Uterus (tissue), 4 donors: Measurements from ENCODE around the gene PARD6B. TPM values are rescaled to one million over a fixed set of nuclear protein-coding genes. Genes with fewer than 3 reads are reported as not detected.

Experiments used
- DNase-seq, 2 donors: peaks; one replicate each; pipeline ENCODE4 v3.0.0-alpha.2; 2019 to 2020
- H3K27ac ChIP-seq, 2 donors: fragments of 200-600 bp; sonication (generic); 1 replicate in 1 of 2; 2 replicates in 1 of 2; pipeline ENCODE4 v1.5.1; 2016 to 2018
- H3K27me3 ChIP-seq, 2 donors: fragments of 200-600 bp; sonication (generic); one replicate each; pipeline ENCODE4 v1.5.1; 2018 to 2019; ENCODE audit warnings: control low read depth in 1 of 2
- H3K36me3 ChIP-seq, 2 donors: fragments of 200-600 bp; sonication (generic); one replicate each; pipeline ENCODE4 v1.5.1; 2019; ENCODE audit warnings: control low read depth in 1 of 2
- H3K4me1 ChIP-seq, 2 donors: fragments of 200-600 bp; sonication (generic); one replicate each; pipeline ENCODE4 v1.5.1; 2018 to 2019; ENCODE audit warnings: control low read depth in 1 of 2
- H3K4me3 ChIP-seq, 2 donors: fragments of 200-600 bp; sonication (generic); 1 replicate in 1 of 2; 2 replicates in 1 of 2; pipeline ENCODE4 v1.5.1; 2018 to 2019; ENCODE audit warnings: mild to moderate bottlenecking in 1 of 2
- H3K9me3 ChIP-seq, 2 donors: fragments of 200-600 bp; sonication (generic); one replicate each; pipeline ENCODE4 v1.5.1; 2019; ENCODE audit warnings: control low read depth in 1 of 2
- CTCF ChIP-seq, 4 experiments: fragments of 200-600 bp in 2 of 4; fragments of 450-650 bp in 2 of 4; sonication (generic) in 2 of 4; IDR thresholded peaks; one replicate each; pipeline ENCODE4 v1.5.1; 2016 to 2019; ENCODE audit warnings: antibody characterized with exemption in 4 of 4, mild to moderate bottlenecking in 2 of 4, moderate library complexity in 1 of 4
- POLR2A ChIP-seq, 2 donors: fragments of 450-650 bp; IDR thresholded peaks; one replicate each; pipeline ENCODE4 v1.6.1; 2016; ENCODE audit warnings: antibody characterized with exemption in 2 of 2, mild to moderate bottlenecking in 1 of 2, moderate library complexity in 1 of 2
- intact Hi-C: fragments of 100-400 bp; cut with DNase I; formaldehyde crosslinking; loops from one replicate; pipeline ENCODE4 v1.15.1; 2023; ENCODE audit warnings: low total_unique reads
- total RNA-seq, 4 donors: library from RNA; depleted of rRNA in 3 of 4; stranded (reverse); fragments of >200 nt in 3 of 4; gene quantifications; one replicate each; pipeline versions ENCODE4 v1.1.0 to v1.2.4, GENCODE V29; 2014 to 2023
- donor health status: DM: yes; HTN: yes; CAD: no.

PARD6B gene
- total RNA-seq, 4 donors from 2014 or later = 2.0 to 13.2 (median 7.8) TPM

GRCh38 chr20:50756447-50756846 lies 25.1 kb downstream of the PARD6B start:
- H3K9me3 ChIP-seq = no peaks in the 10 kb centered on the region
- intact Hi-C loops = no loop called here
- H3K4me1 ChIP-seq = no peaks in the 10 kb centered on the region
- no peak overlapping the region for H3K27ac ChIP-seq
- TF ChIP-seq POLR2A (IDR thresholded peaks at IDR 0.05) = no peak
- no peak for TF ChIP-seq CTCF (IDR thresholded peaks at IDR 0.05)
- DNase-seq = no peak
- H3K27me3 ChIP-seq = no peaks in the 10 kb centered on the region
- H3K4me3 ChIP-seq = no peak overlapping the region
- no peaks in the 10 kb centered on the region for H3K36me3 ChIP-seq

- H3K4me1 ChIP-seq = no peaks in the 10 kb centered on the region
- H3K36me3 ChIP-seq = no peaks in the 10 kb centered on the region
- H3K27me3 ChIP-seq = no peaks in the 10 kb centered on the region
- TF ChIP-seq CTCF (IDR thresholded peaks at IDR 0.05) (no peak), POLR2A (IDR thresholded peaks at IDR 0.05) (no peak)
- H3K4me3 ChIP-seq = no peak overlapping the region
- DNase-seq = no peak
- intact Hi-C loops = no loop called here
- no peak overlapping the region for H3K27ac ChIP-seq
- no peaks in the 10 kb centered on the region for H3K9me3 ChIP-seq
Measured at GRCh38 chr20:50758469-50758868, 27.1 kb downstream of the PARD6B start.

GRCh38 chr20:50758992-50759391 lies 27.6 kb downstream of the PARD6B start:
- Histone ChIP-seq H3K36me3 (no peaks in the 10 kb centered on the region), H3K27me3 (no peaks in the 10 kb centered on the region), H3K27ac (no peak overlapping the region), H3K9me3 (no peaks in the 10 kb centered on the region), H3K4me1 (no peaks in the 10 kb centered on the region), H3K4me3 (no peak overlapping the region)
- intact Hi-C loops = no loop called here
- TF ChIP-seq POLR2A (IDR thresholded peaks at IDR 0.05) (no peak), CTCF (IDR thresholded peaks at IDR 0.05) (no peak)
- DNase-seq = no peak

- TF ChIP-seq POLR2A (IDR thresholded peaks at IDR 0.05) (no peak), CTCF (IDR thresholded peaks at IDR 0.05) (no peak)
- Histone ChIP-seq H3K36me3 (no peaks in the 10 kb centered on the region), H3K4me1 (no peaks in the 10 kb centered on the region), H3K27ac (no peak overlapping the region), H3K9me3 (no peaks in the 10 kb centered on the region), H3K27me3 (no peaks in the 10 kb centered on the region), H3K4me3 (no peak overlapping the region)
- no peak for DNase-seq
- intact Hi-C loops = no loop called here
Measured at GRCh38 chr20:50759678-50760077, 28.3 kb downstream of the PARD6B start.

- peak overlapping the region in 1 of 2 donors; percentile 32 for H3K27ac ChIP-seq
- no peaks in the 10 kb centered on the region for H3K9me3 ChIP-seq
- H3K4me1 ChIP-seq = no peaks in the 10 kb centered on the region
- intact Hi-C loops = no loop called here
- DNase-seq = no peak
- H3K36me3 ChIP-seq = no peaks in the 10 kb centered on the region
- no peak overlapping the region for H3K4me3 ChIP-seq
- TF ChIP-seq POLR2A (IDR thresholded peaks at IDR 0.05) (no peak), CTCF (IDR thresholded peaks at IDR 0.05) (no peak)
- H3K27me3 ChIP-seq = no peaks in the 10 kb centered on the region
Measured at GRCh38 chr20:50762045-50762422, 30.7 kb downstream of the PARD6B start.
